Measurements from ENCODE around the gene NT5E.

DNA sequence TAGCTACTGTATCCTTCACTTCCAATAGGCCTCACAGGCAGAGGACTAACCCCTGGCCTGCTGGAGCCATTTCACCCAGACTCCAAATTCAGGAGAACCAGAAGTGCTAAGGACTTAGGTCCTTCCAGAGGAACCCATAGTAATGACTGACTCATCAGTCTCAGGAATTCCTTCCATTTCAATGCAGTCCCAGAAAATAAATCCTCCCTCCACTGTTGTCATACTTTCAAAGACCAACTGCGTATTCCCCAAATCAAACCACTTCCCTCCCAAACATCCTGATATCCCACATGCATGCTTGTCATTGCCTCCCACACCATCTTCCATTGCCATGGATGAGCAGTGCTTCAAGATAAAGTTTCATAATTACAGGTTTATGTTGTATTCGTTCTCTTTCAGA is 31.8 kb upstream of the NT5E start:
- TF ChIP-seq ISL1 (CRISPR knock-in tag; IDR thresholded peaks at IDR 0.05) (no peak), ZFP30 (CRISPR knock-in tag; IDR thresholded peaks at IDR 0.05) (no peak), CREB5 (CRISPR knock-in tag; IDR thresholded peaks at IDR 0.05; ENCODE audit: low read depth) (no peak), PPARA (CRISPR knock-in tag; IDR thresholded peaks at IDR 0.05; ENCODE audit: borderline replicate concordance) (no peak), TCF4 (CRISPR knock-in tag; IDR thresholded peaks at IDR 0.05; ENCODE audit: borderline replicate concordance) (no peak), PATZ1 (CRISPR knock-in tag; IDR thresholded peaks at IDR 0.05; ENCODE audit: borderline replicate concordance) (no peak), SNAI2 (CRISPR knock-in tag; IDR thresholded peaks at IDR 0.05) (no peak), ZNF565 (CRISPR knock-in tag; conservative IDR thresholded peaks at IDR 0.05; ENCODE audit: low read depth) (no peak), ZC3H10 (CRISPR knock-in tag; IDR thresholded peaks at IDR 0.05) (no peak), ZNF8 (CRISPR knock-in tag; IDR thresholded peaks at IDR 0.05) (no peak), ZNF70 (CRISPR knock-in tag; IDR thresholded peaks at IDR 0.05) (no peak)
